Esophagus muscularis mucosa (tissue), 2 donors: ENCODE results near the gene ARSB.

Experiments
- EP300 ChIP-seq: sonication (generic); formaldehyde crosslinking; IDR thresholded peaks from one replicate; pipeline ENCODE4 v1.6.1; 2017; ENCODE audit warnings: antibody characterized with exemption
- POLR2A ChIP-seq: fragments of 450-650 bp; IDR thresholded peaks from one replicate; pipeline ENCODE4 v1.6.1; 2017; ENCODE audit warnings: antibody characterized with exemption, moderate library complexity, mild to moderate bottlenecking, low read depth

DNA sequence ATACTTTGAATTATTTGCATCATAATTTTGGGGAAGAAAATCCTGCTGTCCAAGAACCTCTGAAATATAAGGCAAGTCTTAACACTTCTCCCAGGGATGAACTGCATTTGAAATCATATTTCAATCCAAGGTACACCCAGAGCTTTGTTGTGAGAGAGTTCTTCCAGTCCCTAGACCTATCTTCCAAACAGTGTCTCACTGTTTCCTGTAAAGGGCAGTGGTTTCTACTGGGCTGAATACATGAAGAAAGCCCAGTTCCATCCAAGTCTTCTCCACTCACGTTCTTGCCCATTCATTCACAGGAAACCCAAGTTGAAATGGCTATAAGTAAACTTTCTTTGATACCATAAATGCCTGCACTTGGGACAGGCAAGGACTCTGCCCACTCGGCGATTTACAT is 228.3 kb downstream of the ARSB start:
- TF ChIP-seq POLR2A = no peak
- no peak for TF ChIP-seq EP300
